Urinary bladder (tissue), 4 donors: Measurements from ENCODE around the gene KRT84. TPM values are rescaled to one million over a fixed set of nuclear protein-coding genes. Genes with fewer than 3 reads are reported as not detected.

Experiments used
- DNase-seq: peaks from one replicate; pipeline ENCODE4 v3.0.0-alpha.2; 2015; ENCODE audit errors: extremely low spot score
- H3K27ac ChIP-seq: one replicate; pipeline ENCODE4 v1.5.1; 2013; ENCODE audit warnings: low read depth, mild to moderate bottlenecking, moderate library complexity
- H3K36me3 ChIP-seq: one replicate; pipeline ENCODE4 v1.6.1; 2013; ENCODE audit warnings: mild to moderate bottlenecking, moderate library complexity; ENCODE audit not compliant: insufficient read depth
- H3K4me1 ChIP-seq: one replicate; pipeline ENCODE4 v1.6.1; 2013; ENCODE audit warnings: mild to moderate bottlenecking, moderate library complexity; ENCODE audit not compliant: insufficient read depth
- H3K4me3 ChIP-seq: one replicate; pipeline ENCODE4 v1.5.1; 2013; ENCODE audit warnings: low read depth, low read length
- WGBS: extraction: QIAGEN DNeasy Blood & Tissue Kit; methylation state at CpG from one replicate; pipeline ENCODE4 v1.1.7; 2013; 5-methylcytosine and 5-hydroxymethylcytosine counted together
- polyA plus RNA-seq: library from polyadenylated mRNA; stranded (reverse); fragments of 200-250 nt; gene quantifications from one replicate; pipeline ENCODE4 v1.2.3, GENCODE V29; 2013
- total RNA-seq: library from RNA; depleted of rRNA; stranded (reverse); fragments of >200 nt; gene quantifications from one replicate; pipeline ENCODE4 v1.2.3, GENCODE V29; 2014
- donor health status: healthy with polysubstance abuse.
- donor health status: healthy.

KRT84 gene
- total and polyA plus RNA-seq, 2 donors = not detected

GRCh38 chr12:52369211-52369610 lies 16.2 kb downstream of the KRT84 start:
- no peaks in the 10 kb centered on the region for H3K4me1 ChIP-seq
- H3K27ac ChIP-seq = no peak overlapping the region
- WGBS = 77% methylated on average over 3 of the region's 3 CpGs
- no peak overlapping the region for H3K4me3 ChIP-seq
- DNase-seq = no peak
- no peaks in the 10 kb centered on the region for H3K36me3 ChIP-seq

GRCh38 chr12:52368508-52368907 lies 16.9 kb downstream of the KRT84 start:
- H3K36me3 ChIP-seq = no peaks in the 10 kb centered on the region
- WGBS = 70% methylated on average over 3 of the region's 3 CpGs
- H3K27ac ChIP-seq = no peak overlapping the region
- no peak overlapping the region for H3K4me3 ChIP-seq
- no peaks in the 10 kb centered on the region for H3K4me1 ChIP-seq
- no peak for DNase-seq

GRCh38 chr12:52367876-52368275 lies 17.6 kb downstream of the KRT84 start:
- WGBS = 90% methylated on average over 6 of the region's 6 CpGs
- Histone ChIP-seq H3K36me3 (no peaks in the 10 kb centered on the region), H3K4me1 (no peaks in the 10 kb centered on the region), H3K27ac (no peak overlapping the region), H3K4me3 (no peak overlapping the region)
- no peak for DNase-seq

- 86% methylated on average over 42 of the region's 42 CpGs for WGBS
- no peaks in the 10 kb centered on the region for H3K36me3 ChIP-seq
- H3K4me1 ChIP-seq = no peaks in the 10 kb centered on the region
- H3K4me3 ChIP-seq = no peak within 1 kb of the TSS
- no peak for DNase-seq
- H3K27ac ChIP-seq = no peak within 1 kb of the TSS
Measured at GRCh38 chr12:52366738-52367485, 18.5 kb downstream of the KRT84 start, which contains the start of gene KRT85. TSS of gene KRT85 (minus strand) at chr12:52367481. CDS start at chr12:52367405, 76 bp downstream.

- WGBS = 87% methylated on average over 14 of the region's 14 CpGs
- Histone ChIP-seq H3K36me3 (no peaks in the 10 kb centered on the region), H3K4me1 (no peaks in the 10 kb centered on the region), H3K27ac (no peak overlapping the region), H3K4me3 (no peak overlapping the region)
- no peak for DNase-seq
Measured at GRCh38 chr12:52364901-52365489, 20.5 kb downstream of the KRT84 start.

GRCh38 chr12:52364061-52364460 lies 21.4 kb downstream of the KRT84 start:
- no peaks in the 10 kb centered on the region for H3K4me1 ChIP-seq
- H3K4me3 ChIP-seq = no peak overlapping the region
- 87% methylated on average over 7 of the region's 7 CpGs for WGBS
- H3K36me3 ChIP-seq = no peaks in the 10 kb centered on the region
- H3K27ac ChIP-seq = no peak overlapping the region
- no peak for DNase-seq

- WGBS = 96% methylated on average over 12 of the region's 12 CpGs
- Histone ChIP-seq H3K27ac (no peak overlapping the region), H3K4me1 (no peaks in the 10 kb centered on the region), H3K36me3 (no peaks in the 10 kb centered on the region), H3K4me3 (no peak overlapping the region)
- no peak for DNase-seq
Measured at GRCh38 chr12:52363111-52363679, 22.3 kb downstream of the KRT84 start.

- WGBS = 87% methylated on average over 11 of the region's 11 CpGs
- Histone ChIP-seq H3K36me3 (no peaks in the 10 kb centered on the region), H3K27ac (no peak overlapping the region), H3K4me3 (no peak overlapping the region), H3K4me1 (no peaks in the 10 kb centered on the region)
- no peak for DNase-seq
Measured at GRCh38 chr12:52362118-52362726, 23.2 kb downstream of the KRT84 start.

- Histone ChIP-seq H3K27ac (no peak overlapping the region), H3K36me3 (no peaks in the 10 kb centered on the region), H3K4me1 (no peaks in the 10 kb centered on the region), H3K4me3 (no peak overlapping the region)
- no peak for DNase-seq
- WGBS = 93% methylated on average over 1 of the region's 1 CpG
Measured at GRCh38 chr12:52361553-52361952, 23.9 kb downstream of the KRT84 start.

GRCh38 chr12:52360663-52361271 lies 24.7 kb downstream of the KRT84 start:
- no peaks in the 10 kb centered on the region for H3K36me3 ChIP-seq
- no peak overlapping the region for H3K27ac ChIP-seq
- no peak for DNase-seq
- no peaks in the 10 kb centered on the region for H3K4me1 ChIP-seq
- no peak overlapping the region for H3K4me3 ChIP-seq
- WGBS = 90% methylated on average over 13 of the region's 13 CpGs

- Histone ChIP-seq H3K4me1 (no peaks in the 10 kb centered on the region), H3K36me3 (no peaks in the 10 kb centered on the region), H3K4me3 (no peak overlapping the region), H3K27ac (no peak overlapping the region)
- DNase-seq = no peak
- WGBS = 89% methylated on average over 7 of the region's 7 CpGs
Measured at GRCh38 chr12:52360106-52360662, 25.3 kb downstream of the KRT84 start.

GRCh38 chr12:52359621-52360061 lies 25.8 kb downstream of the KRT84 start:
- DNase-seq = no peak
- no peaks in the 10 kb centered on the region for H3K36me3 ChIP-seq
- H3K4me1 ChIP-seq = no peaks in the 10 kb centered on the region
- 77% methylated on average over 5 of the region's 5 CpGs for WGBS
- H3K4me3 ChIP-seq = no peak overlapping the region
- no peak overlapping the region for H3K27ac ChIP-seq

- no peaks in the 10 kb centered on the region for H3K4me1 ChIP-seq
- no peak overlapping the region for H3K27ac ChIP-seq
- H3K36me3 ChIP-seq = no peaks in the 10 kb centered on the region
- H3K4me3 ChIP-seq = no peak overlapping the region
- 81% methylated on average over 5 of the region's 5 CpGs for WGBS
- DNase-seq = no peak
Measured at GRCh38 chr12:52358575-52359350, 26.7 kb downstream of the KRT84 start.
